Measurements from ENCODE around the gene RDH13.

DNA sequence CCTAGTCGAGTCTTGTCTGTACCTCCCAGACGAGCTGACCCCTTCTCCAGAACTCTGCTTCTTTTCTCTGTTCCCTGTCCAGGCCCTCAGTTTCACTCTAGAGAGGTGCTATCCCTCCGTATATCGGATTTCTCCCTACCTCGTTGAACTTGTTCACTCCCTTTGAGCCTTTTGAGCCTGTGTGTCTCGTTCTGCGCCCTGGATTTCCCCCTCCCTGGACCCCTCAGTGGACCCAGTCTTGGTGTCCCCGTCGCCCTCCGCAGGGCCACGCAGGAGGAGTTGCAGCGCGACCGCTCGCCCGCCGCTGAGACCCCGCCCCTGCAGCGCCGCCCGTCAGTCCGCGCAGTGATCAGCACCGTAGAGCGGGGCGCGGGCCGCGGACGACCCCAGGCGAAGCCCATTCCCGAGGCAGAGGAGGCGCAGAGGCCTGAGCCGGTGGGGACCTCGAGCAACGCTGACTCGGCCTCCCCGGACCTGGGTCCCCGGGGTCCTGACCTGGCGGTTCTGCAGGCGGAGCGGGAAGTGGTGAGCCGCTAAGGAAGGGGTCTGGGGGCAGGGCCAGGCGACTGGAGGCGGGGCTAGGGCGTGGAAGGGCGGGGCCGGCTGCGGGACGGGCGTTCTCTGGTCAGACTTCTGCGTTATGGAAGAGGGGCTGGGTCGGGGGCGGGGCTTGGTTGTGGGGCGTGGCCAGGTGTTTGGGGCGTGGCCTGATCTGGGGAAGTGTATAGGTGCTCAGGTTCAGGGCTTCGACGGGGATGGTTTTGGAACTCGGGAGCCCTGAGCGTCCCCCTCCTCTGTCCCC, 18.2 kb upstream of the RDH13 start:
- TF ChIP-seq RAD21 (IDR thresholded peaks at IDR 0.05; ENCODE audit: low read depth): no peak
- TF ChIP-seq, protein P1, sequence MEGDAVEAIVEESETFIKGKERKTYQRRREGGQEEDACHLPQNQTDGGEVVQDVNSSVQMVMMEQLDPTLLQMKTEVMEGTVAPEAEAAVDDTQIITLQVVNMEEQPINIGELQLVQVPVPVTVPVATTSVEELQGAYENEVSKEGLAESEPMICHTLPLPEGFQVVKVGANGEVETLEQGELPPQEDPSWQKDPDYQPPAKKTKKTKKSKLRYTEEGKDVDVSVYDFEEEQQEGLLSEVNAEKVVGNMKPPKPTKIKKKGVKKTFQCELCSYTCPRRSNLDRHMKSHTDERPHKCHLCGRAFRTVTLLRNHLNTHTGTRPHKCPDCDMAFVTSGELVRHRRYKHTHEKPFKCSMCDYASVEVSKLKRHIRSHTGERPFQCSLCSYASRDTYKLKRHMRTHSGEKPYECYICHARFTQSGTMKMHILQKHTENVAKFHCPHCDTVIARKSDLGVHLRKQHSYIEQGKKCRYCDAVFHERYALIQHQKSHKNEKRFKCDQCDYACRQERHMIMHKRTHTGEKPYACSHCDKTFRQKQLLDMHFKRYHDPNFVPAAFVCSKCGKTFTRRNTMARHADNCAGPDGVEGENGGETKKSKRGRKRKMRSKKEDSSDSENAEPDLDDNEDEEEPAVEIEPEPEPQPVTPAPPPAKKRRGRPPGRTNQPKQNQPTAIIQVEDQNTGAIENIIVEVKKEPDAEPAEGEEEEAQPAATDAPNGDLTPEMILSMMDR (IDR thresholded peaks at IDR 0.05 in 2 of 3, conservative IDR thresholded peaks at IDR 0.05 in 1 of 3; ENCODE audit: borderline replicate concordance in 1 of 3, insufficient read depth in 1 of 3, low read depth in 2 of 3, low read length in 2 of 3): no peak
- TF ChIP-seq ZNF274 (IDR thresholded peaks at IDR 0.05; ENCODE audit: low read depth, low read length): no peak
- TF ChIP-seq POLR2AphosphoS5 (IDR thresholded peaks at IDR 0.05; ENCODE audit: low read depth, low read length): peak; percentile 63
- TF ChIP-seq SRF (IDR thresholded peaks at IDR 0.05; ENCODE audit: low read depth): no peak
- no peak for TF ChIP-seq POLR2A (IDR thresholded peaks at IDR 0.05; ENCODE audit: borderline replicate concordance, extremely low read depth, insufficient read depth, insufficient read length)
- TF ChIP-seq, protein P2, sequence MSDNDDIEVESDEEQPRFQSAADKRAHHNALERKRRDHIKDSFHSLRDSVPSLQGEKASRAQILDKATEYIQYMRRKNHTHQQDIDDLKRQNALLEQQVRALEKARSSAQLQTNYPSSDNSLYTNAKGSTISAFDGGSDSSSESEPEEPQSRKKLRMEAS (IDR thresholded peaks at IDR 0.05): no peak
- TF ChIP-seq TCF7L2 (IDR thresholded peaks at IDR 0.05; ENCODE audit: borderline replicate concordance, extremely low read depth, insufficient read depth, insufficient read length): no peak
- no peak for TF ChIP-seq JUND (IDR thresholded peaks at IDR 0.05)
- no peak; the same call in none of the 2 replicates for TF ChIP-seq SIN3A (IDR thresholded peaks at IDR 0.05; ENCODE audit: low read depth)
- TF ChIP-seq ZFX (IDR thresholded peaks at IDR 0.05): no peak
- TF ChIP-seq, protein P3, sequence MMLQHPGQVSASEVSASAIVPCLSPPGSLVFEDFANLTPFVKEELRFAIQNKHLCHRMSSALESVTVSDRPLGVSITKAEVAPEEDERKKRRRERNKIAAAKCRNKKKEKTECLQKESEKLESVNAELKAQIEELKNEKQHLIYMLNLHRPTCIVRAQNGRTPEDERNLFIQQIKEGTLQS (IDR thresholded peaks at IDR 0.05): no peak

All from HCT116 (cell line).